Gastrocnemius medialis (tissue), 4 donors: ENCODE data around the gene TMEM132D. TPM values are rescaled to one million over a fixed set of nuclear protein-coding genes. Genes with fewer than 3 reads are reported as not detected.

Source experiments
- ATAC-seq, 2 donors: fragments of 150-250 bp; one replicate each; pipeline ENCODE4 v1.9.1; 2016
- DNase-seq, 2 donors: peaks; one replicate each; pipeline ENCODE4 v3.0.0-alpha.2; 2019
- H3K27ac ChIP-seq, 4 donors: fragments of 200-600 bp; sonication (generic); 1 replicate in 1 of 4; 2 replicates in 3 of 4; pipeline ENCODE4 v1.5.1; 2016 to 2018; ENCODE audit warnings: mild to moderate bottlenecking in 2 of 4, moderate library complexity in 1 of 4
- H3K27me3 ChIP-seq, 3 donors: fragments of 200-600 bp; sonication (generic) in 2 of 3; 1 replicate in 1 of 3; 2 replicates in 2 of 3; pipeline versions ENCODE4 v1.5.1 to v1.6.0; 2016 to 2019; ENCODE audit warnings: mild to moderate bottlenecking in 1 of 3, moderate library complexity in 1 of 3
- H3K36me3 ChIP-seq, 2 donors: fragments of 200-600 bp; sonication (generic) in 1 of 2; one replicate each; pipeline ENCODE4 v1.5.1; 2017 to 2018
- H3K4me1 ChIP-seq, 2 donors: fragments of 200-600 bp; sonication (generic) in 1 of 2; one replicate each; pipeline ENCODE4 v1.5.1; 2016 to 2017; ENCODE audit warnings: mild to moderate bottlenecking in 2 of 2
- H3K4me3 ChIP-seq, 4 donors: fragments of 200-600 bp; sonication (generic) in 3 of 4; 1 replicate in 1 of 4; 2 replicates in 3 of 4; pipeline ENCODE4 v1.5.1; 2016 to 2019; ENCODE audit warnings: mild to moderate bottlenecking in 2 of 4
- H3K9me3 ChIP-seq, 3 donors: fragments of 200-600 bp; sonication (generic) in 2 of 3; 1 replicate in 1 of 3; 2 replicates in 2 of 3; pipeline ENCODE4 v1.5.1; 2016 to 2019
- CTCF ChIP-seq, 5 experiments: fragments of 450-650 bp in 3 of 5; fragments of 200-600 bp in 2 of 5; sonication (generic) in 2 of 5; IDR thresholded peaks in 4 of 5; conservative IDR thresholded peaks in 1 of 5; 1 replicate in 4 of 5; 2 replicates in 1 of 5; pipeline ENCODE4 v1.5.1; 2016 to 2019; ENCODE audit warnings: antibody characterized with exemption in 5 of 5, mild to moderate bottlenecking in 3 of 5, moderate library complexity in 3 of 5
- POLR2A ChIP-seq, 2 donors: fragments of 450-650 bp; IDR thresholded peaks; one replicate each; pipeline ENCODE4 v1.6.1; 2017; ENCODE audit warnings: antibody characterized with exemption in 2 of 2, mild to moderate bottlenecking in 2 of 2, moderate library complexity in 2 of 2
- in situ Hi-C, 4 donors: fragments of 200-750 bp; cut with MboI; loops; one replicate each; pipeline versions ENCODE4 v1.15.0 to v1.8.0; 2017; ENCODE audit warnings: low sequenced_read_pairs in 4 of 4
- intact Hi-C: fragments of 100-400 bp; cut with DNase I; formaldehyde crosslinking; loops from one replicate; pipeline ENCODE4 v1.15.1; 2023; ENCODE audit warnings: low total_unique reads
- total RNA-seq, 4 donors: library from RNA; depleted of rRNA; stranded (reverse); fragments of >200 nt; gene quantifications; one replicate each; pipeline versions ENCODE4 v1.1.0 to v1.2.3, GENCODE V29; 2016

Gene TMEM132D
- total RNA-seq, 4 donors from 2014 or later: not detected

GRCh38 chr12:129470196-129470595 lies 433.6 kb downstream of the TMEM132D start:
- ATAC-seq: no peak
- intact Hi-C loops (no loop called here), in situ Hi-C loops (no loop called here)
- no peak overlapping the region for H3K27ac ChIP-seq
- no peak overlapping the region for H3K4me3 ChIP-seq
- H3K27me3 ChIP-seq: no peaks in the 10 kb centered on the region
- no peaks in the 10 kb centered on the region for H3K4me1 ChIP-seq
- H3K9me3 ChIP-seq: no peaks in the 10 kb centered on the region
- TF ChIP-seq CTCF (IDR thresholded peaks at IDR 0.05 in 4 of 5, conservative IDR thresholded peaks at IDR 0.05 in 1 of 5): no peak
- TF ChIP-seq POLR2A (IDR thresholded peaks at IDR 0.05): no peak
- DNase-seq: no peak
- H3K36me3 ChIP-seq: no peaks in the 10 kb centered on the region

DNA sequence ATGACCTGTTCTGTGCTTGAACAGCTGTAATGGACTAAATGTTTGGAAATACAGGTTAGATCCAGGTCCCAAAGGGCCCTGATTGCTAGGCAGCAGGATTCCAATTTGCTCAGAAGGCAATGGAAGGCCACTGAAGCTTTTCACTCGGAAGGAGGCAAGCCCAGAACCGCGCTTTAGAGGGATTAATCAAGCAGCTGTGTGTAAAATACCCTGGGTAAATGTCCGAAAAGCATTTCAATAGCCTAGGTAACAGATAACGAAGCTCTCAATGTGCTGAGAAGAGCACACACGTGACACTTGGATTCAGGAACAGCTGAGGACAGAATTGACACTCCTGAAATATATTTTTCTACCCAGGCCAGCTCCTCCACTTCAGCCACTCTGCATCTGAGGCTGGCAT lies 436.1 kb downstream of the TMEM132D start:
- Histone ChIP-seq H3K27ac (no peak overlapping the region), H3K4me1 (no peaks in the 10 kb centered on the region), H3K4me3 (no peak overlapping the region), H3K27me3 (no peaks in the 10 kb centered on the region), H3K9me3 (no peaks in the 10 kb centered on the region), H3K36me3 (no peaks in the 10 kb centered on the region)
- ATAC-seq: no peak
- no peak for DNase-seq
- intact Hi-C loops: no loop called here
- TF ChIP-seq POLR2A (IDR thresholded peaks at IDR 0.05) (no peak), CTCF (IDR thresholded peaks at IDR 0.05 in 4 of 5, conservative IDR thresholded peaks at IDR 0.05 in 1 of 5) (no peak)
- in situ Hi-C loops: no loop called here

DNA sequence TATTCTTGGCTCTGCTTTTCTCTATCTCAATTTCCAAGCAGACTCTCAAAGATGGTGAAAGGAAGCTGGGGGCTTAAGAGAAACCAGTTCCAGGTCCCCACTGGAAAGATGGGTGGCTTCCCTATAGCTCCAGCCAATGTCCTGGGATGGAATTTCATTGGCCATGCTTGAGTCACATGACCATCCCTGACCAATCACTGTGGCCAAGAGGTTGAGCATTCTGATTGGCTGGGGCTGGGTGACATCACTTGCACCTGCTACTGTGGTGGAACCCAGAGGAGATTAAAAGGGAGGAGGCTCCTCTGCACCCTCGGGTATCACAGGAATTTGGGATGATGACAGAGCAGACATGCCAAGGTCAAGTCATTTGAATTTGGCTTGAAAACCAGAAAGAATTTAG lies 436.5 kb downstream of the TMEM132D start:
- in situ Hi-C loops (no loop called here), intact Hi-C loops (no loop called here)
- Histone ChIP-seq H3K27me3 (no peaks in the 10 kb centered on the region), H3K4me1 (no peaks in the 10 kb centered on the region), H3K9me3 (no peaks in the 10 kb centered on the region), H3K36me3 (no peaks in the 10 kb centered on the region), H3K27ac (no peak overlapping the region), H3K4me3 (no peak overlapping the region)
- DNase-seq: no peak
- TF ChIP-seq CTCF (IDR thresholded peaks at IDR 0.05 in 4 of 5, conservative IDR thresholded peaks at IDR 0.05 in 1 of 5) (no peak), POLR2A (IDR thresholded peaks at IDR 0.05) (no peak)
- ATAC-seq: no peak

- H3K27me3 ChIP-seq: no peaks in the 10 kb centered on the region
- no peaks in the 10 kb centered on the region for H3K9me3 ChIP-seq
- no peak overlapping the region for H3K4me3 ChIP-seq
- no peaks in the 10 kb centered on the region for H3K36me3 ChIP-seq
- ATAC-seq: no peak
- TF ChIP-seq POLR2A (IDR thresholded peaks at IDR 0.05) (no peak), CTCF (IDR thresholded peaks at IDR 0.05 in 4 of 5, conservative IDR thresholded peaks at IDR 0.05 in 1 of 5) (no peak)
- DNase-seq: no peak
- H3K4me1 ChIP-seq: no peaks in the 10 kb centered on the region
- in situ Hi-C loops: no loop called here
- intact Hi-C loops: no loop called here
- H3K27ac ChIP-seq: no peak overlapping the region
Observed at GRCh38 chr12:129466499-129466898, 437.3 kb downstream of the TMEM132D start.

DNA sequence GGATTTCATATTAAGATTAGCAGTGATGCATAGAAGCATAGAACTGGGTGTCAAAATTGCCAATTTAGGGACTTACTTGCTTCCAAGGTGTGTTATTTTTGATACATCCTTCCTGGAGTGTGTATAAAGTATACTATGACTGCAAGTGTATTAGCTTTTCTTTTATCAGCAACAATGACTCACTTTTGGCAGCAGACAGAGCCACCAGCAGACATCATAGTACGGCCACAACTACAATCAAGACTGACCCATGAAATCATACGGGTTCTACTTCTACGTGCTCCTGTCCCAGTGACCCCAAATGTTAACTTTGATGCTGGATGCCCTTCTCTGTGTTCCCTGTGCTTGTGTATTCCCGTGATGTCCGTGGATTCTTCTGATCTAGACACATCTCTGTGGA lies 443.9 kb downstream of the TMEM132D start:
- Histone ChIP-seq H3K4me3 (no peak overlapping the region), H3K36me3 (no peaks in the 10 kb centered on the region), H3K27ac (no peak overlapping the region), H3K27me3 (no peaks in the 10 kb centered on the region), H3K9me3 (no peaks in the 10 kb centered on the region), H3K4me1 (no peaks in the 10 kb centered on the region)
- TF ChIP-seq POLR2A (IDR thresholded peaks at IDR 0.05): no peak
- TF ChIP-seq CTCF (IDR thresholded peaks at IDR 0.05 in 4 of 5, conservative IDR thresholded peaks at IDR 0.05 in 1 of 5): no peak
- intact Hi-C loops: no loop called here
- DNase-seq (no peak), ATAC-seq (no peak)
- in situ Hi-C loops: no loop called here
